H1 (cell line): Measurements from ENCODE around the gene SNAP29. TPM values are rescaled to one million over a fixed set of nuclear protein-coding genes. Genes with fewer than 3 reads are reported as not detected.

Experiments used
- ASH2L ChIP-seq: fragments of 200-600, 300-600 bp; sonication (generic); IDR thresholded peaks from one replicate; pipeline ENCODE4 v1.7.1; 2017; ENCODE audit warnings: low read length
- BACH1 ChIP-seq: IDR thresholded peaks from 2 replicates; pipeline ENCODE4 v1.6.1; 2012; ENCODE audit warnings: low read length, improper control_type of control experiment
- BCL11A ChIP-seq, 2 experiments: IDR thresholded peaks; one replicate each; pipeline ENCODE4 v1.6.1; 2011; ENCODE audit warnings: low read depth in 2 of 2, low read length in 2 of 2, mild to moderate bottlenecking in 2 of 2
- CHD2 ChIP-seq: IDR thresholded peaks from 2 replicates; pipeline ENCODE4 v1.6.1; 2012; ENCODE audit warnings: low read length, improper control_type of control experiment
- JUN ChIP-seq: IDR thresholded peaks from 2 replicates; pipeline ENCODE4 v1.6.1; 2011; ENCODE audit warnings: low read depth, mild to moderate bottlenecking, improper control_type of control experiment, low read length
- RFX5 ChIP-seq: IDR thresholded peaks from 2 replicates; pipeline ENCODE4 v1.6.1; 2011; ENCODE audit warnings: low read depth, low read length, improper control_type of control experiment, borderline replicate concordance
- TEAD4 ChIP-seq: IDR thresholded peaks from 2 replicates; pipeline ENCODE4 v1.6.1; 2012; ENCODE audit warnings: low read depth, low read length, inconsistent platforms, mixed read lengths
- ZNF274 ChIP-seq: IDR thresholded peaks from 2 replicates; pipeline ENCODE4 v1.7.0; 2012; ENCODE audit warnings: low read length, borderline replicate concordance; ENCODE audit errors: extremely low read depth
- polyA plus RNA-seq, 7 experiments: library from polyadenylated mRNA; depleted of rRNA in 3 of 7; stranded (reverse) in 5 of 7; unstranded in 2 of 7; fragments of >200 nt in 5 of 7; fragments of 200-250 nt in 2 of 7; gene quantifications; 1 replicate in 5 of 7; 2 replicates in 1 of 7; 4 replicates in 1 of 7; pipeline versions ENCODE4 v1.2.1 to v1.2.3, GENCODE V29; 2011 to 2013; ENCODE audit warnings: missing spikeins in 2 of 7, mixed read lengths in 2 of 7
- total RNA-seq: library from RNA; stranded (reverse); fragmentation: NEBNext Ultra II Directional; extraction: Animal tissue kit (Norgen Biotek cat#: 25700); gene quantifications from 2 replicates; pipeline ENCODE4 v1.2.1, GENCODE V29; 2021
- TF ChIP-seq, protein P1 (sequence below): IDR thresholded peaks from 2 replicates; pipeline ENCODE4 v1.6.1; 2011; ENCODE audit warnings: low read depth, mild to moderate bottlenecking, low read length; ENCODE audit not compliant: insufficient read depth

SNAP29 gene
- total and polyA plus RNA-seq, 2 of the 8 experiments (the other 6 are each of a cell fraction or from before 2014, with no cell fraction given): 11.8 to 15.0 TPM

DNA sequence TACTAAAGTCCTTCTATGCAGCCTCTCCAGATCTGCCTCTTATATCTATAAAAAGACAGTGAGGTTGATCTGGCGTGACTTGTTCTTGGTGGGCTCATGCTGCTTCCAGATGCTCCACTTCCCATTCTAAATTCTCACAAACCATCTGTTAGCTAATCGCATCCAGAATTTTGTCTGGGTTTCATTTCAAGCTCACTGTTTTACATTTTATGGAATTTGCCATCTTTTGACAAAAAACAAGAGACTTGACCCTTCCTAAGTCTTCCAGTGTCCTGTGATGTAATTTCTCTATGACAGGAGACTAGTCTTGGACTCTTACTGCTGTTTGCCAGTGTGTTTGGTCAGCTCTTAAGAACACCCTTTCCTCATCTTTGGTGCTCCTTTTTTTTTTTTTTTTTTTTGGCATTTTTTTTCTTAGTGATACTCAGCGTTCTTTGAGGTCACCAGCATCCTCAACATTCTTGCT lies 81.4 kb downstream of the SNAP29 start (continued):
- TF ChIP-seq ZNF274 (no peak), TEAD4 (no peak), BCL11A (IDR thresholded peaks at IDR 0.05; ENCODE audit: low read depth in 2 of 2, low read length in 2 of 2) (no peak), CHD2 (no peak), RFX5 (no peak), ASH2L (no peak), JUN (no peak), BACH1 (no peak)
- TF ChIP-seq, protein P1, sequence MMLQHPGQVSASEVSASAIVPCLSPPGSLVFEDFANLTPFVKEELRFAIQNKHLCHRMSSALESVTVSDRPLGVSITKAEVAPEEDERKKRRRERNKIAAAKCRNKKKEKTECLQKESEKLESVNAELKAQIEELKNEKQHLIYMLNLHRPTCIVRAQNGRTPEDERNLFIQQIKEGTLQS: no peak

Other genes with a start within 250 kb of the SNAP29 start
- gene SERPIND1, start 84.9 kb upstream of the SNAP29 start, total RNA-seq: not detected in 2 replicates
- gene SERPIND1, start 84.9 kb upstream of the SNAP29 start, polyA plus RNA-seq (2011; rRNA removed): not detected in 2 replicates
- gene PI4KA, start 196 bp upstream of the SNAP29 start, total RNA-seq: 34.0 and 37.7 TPM in 2 replicates
- 22.5 and 28.3 TPM in 2 replicates for gene PI4KA, start 196 bp upstream of the SNAP29 start, polyA plus RNA-seq (2011; rRNA removed)
- 94.5 and 97.2 TPM in 2 replicates for gene CRKL, start 58.4 kb downstream of the SNAP29 start, total RNA-seq
- gene CRKL, start 58.4 kb downstream of the SNAP29 start, polyA plus RNA-seq (2011; rRNA removed): 34.5 and 43.7 TPM in 2 replicates
- 0.86 and 1.4 TPM in 2 replicates for gene AIFM3, start 108.2 kb downstream of the SNAP29 start, total RNA-seq
- gene AIFM3, start 108.2 kb downstream of the SNAP29 start, polyA plus RNA-seq (2011; rRNA removed): 1.4 and 2.1 TPM in 2 replicates
- 29.8 and 31.0 TPM in 2 replicates for gene LZTR1, start 123.3 kb downstream of the SNAP29 start, total RNA-seq
- 22.3 and 32.4 TPM in 2 replicates for gene LZTR1, start 123.3 kb downstream of the SNAP29 start, polyA plus RNA-seq (2011; rRNA removed)
- 16.2 and 16.9 TPM in 2 replicates for gene THAP7, start 143.1 kb downstream of the SNAP29 start, total RNA-seq
- gene THAP7, start 143.1 kb downstream of the SNAP29 start, polyA plus RNA-seq (2011; rRNA removed): 32.5 and 40.1 TPM in 2 replicates
- gene P2RX6, start 156.2 kb downstream of the SNAP29 start, total RNA-seq: not detected in 2 replicates
- 0.09 and 0.16 TPM in 2 replicates for gene P2RX6, start 156.2 kb downstream of the SNAP29 start, polyA plus RNA-seq (2011; rRNA removed)
- 0.27 TPM in 1 of 2 replicates, not detected in the other for gene SLC7A4, start 173.6 kb downstream of the SNAP29 start, total RNA-seq
- gene SLC7A4, start 173.6 kb downstream of the SNAP29 start, polyA plus RNA-seq (2011; rRNA removed): 0.88 and 0.92 TPM in 2 replicates
- not detected in 2 replicates for gene LRRC74B, start 186.9 kb downstream of the SNAP29 start, total RNA-seq
- 0.03 TPM in 1 of 2 replicates, not detected in the other for gene LRRC74B, start 186.9 kb downstream of the SNAP29 start, polyA plus RNA-seq (2011; rRNA removed)